HepG2 (cell line): ENCODE data around the gene OR5K3.

Experiments
- EZH2 ChIP-seq: conservative IDR thresholded peaks from 2 replicates; pipeline ENCODE4 v1.6.1; 2012; ENCODE audit warnings: mild to moderate bottlenecking, low read depth, low read length, moderate library complexity
- SOX5 ChIP-seq: IDR thresholded peaks from 2 replicates; pipeline ENCODE4 v1.6.1; 2016; ENCODE audit warnings: borderline replicate concordance
- TAF1 ChIP-seq: sonication (generic); formaldehyde crosslinking; IDR thresholded peaks from 2 replicates; pipeline ENCODE4 v1.4.0; 2020; ENCODE audit warnings: missing genetic modification reagents
- ZNF292 ChIP-seq: sonication (generic); formaldehyde crosslinking; IDR thresholded peaks from 2 replicates; pipeline ENCODE4 v1.8.1; 2022; ENCODE audit warnings: mild to moderate bottlenecking, low read depth, missing genetic modification reagents, borderline replicate concordance
- TF ChIP-seq, protein P1 (sequence below): sonication (generic); formaldehyde crosslinking; conservative IDR thresholded peaks from 2 replicates; pipeline ENCODE4 v1.4.0; 2020; ENCODE audit warnings: missing genetic modification reagents
- TF ChIP-seq, protein P2 (sequence below): sonication (generic); formaldehyde crosslinking; IDR thresholded peaks from 2 replicates; pipeline ENCODE4 v1.4.0; 2020; ENCODE audit warnings: missing genetic modification reagents
- TF ChIP-seq, protein P3 (sequence below): sonication (generic); formaldehyde crosslinking; IDR thresholded peaks from 2 replicates; pipeline ENCODE4 v1.4.0; 2020; ENCODE audit warnings: missing genetic modification reagents
- TF ChIP-seq, protein P4 (sequence below), 2 experiments: IDR thresholded peaks; 2 replicates each; pipeline ENCODE4 v1.6.1; 2011 to 2012; ENCODE audit warnings: low read length in 2 of 2, borderline replicate concordance in 1 of 2, low read depth in 1 of 2, mild to moderate bottlenecking in 1 of 2, moderate library complexity in 1 of 2

DNA sequence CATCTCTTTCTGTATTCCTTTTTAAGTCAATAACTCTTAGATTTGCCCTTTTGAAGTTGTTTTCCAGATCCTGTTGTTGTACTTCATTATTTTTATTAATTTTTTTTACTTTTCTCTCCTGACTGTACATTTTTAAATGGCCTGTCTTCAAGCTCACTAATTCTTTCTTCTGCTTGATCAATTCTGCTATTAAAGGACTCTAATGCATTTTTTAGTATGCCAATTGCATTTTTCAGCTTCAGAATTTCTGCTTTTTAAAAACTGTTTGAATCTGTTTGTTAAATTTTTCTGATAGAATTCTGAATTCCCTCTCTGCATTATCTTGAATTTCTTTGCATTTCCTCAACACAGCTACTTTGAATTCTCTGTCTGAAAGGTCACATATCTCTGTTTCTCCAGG is 31.2 kb upstream of the OR5K3 start:
- TF ChIP-seq, protein P1, sequence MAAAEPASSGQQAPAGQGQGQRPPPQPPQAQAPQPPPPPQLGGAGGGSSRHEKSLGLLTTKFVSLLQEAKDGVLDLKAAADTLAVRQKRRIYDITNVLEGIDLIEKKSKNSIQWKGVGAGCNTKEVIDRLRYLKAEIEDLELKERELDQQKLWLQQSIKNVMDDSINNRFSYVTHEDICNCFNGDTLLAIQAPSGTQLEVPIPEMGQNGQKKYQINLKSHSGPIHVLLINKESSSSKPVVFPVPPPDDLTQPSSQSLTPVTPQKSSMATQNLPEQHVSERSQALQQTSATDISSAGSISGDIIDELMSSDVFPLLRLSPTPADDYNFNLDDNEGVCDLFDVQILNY (CRISPR knock-in tag), result no peak
- TF ChIP-seq, protein P2, sequence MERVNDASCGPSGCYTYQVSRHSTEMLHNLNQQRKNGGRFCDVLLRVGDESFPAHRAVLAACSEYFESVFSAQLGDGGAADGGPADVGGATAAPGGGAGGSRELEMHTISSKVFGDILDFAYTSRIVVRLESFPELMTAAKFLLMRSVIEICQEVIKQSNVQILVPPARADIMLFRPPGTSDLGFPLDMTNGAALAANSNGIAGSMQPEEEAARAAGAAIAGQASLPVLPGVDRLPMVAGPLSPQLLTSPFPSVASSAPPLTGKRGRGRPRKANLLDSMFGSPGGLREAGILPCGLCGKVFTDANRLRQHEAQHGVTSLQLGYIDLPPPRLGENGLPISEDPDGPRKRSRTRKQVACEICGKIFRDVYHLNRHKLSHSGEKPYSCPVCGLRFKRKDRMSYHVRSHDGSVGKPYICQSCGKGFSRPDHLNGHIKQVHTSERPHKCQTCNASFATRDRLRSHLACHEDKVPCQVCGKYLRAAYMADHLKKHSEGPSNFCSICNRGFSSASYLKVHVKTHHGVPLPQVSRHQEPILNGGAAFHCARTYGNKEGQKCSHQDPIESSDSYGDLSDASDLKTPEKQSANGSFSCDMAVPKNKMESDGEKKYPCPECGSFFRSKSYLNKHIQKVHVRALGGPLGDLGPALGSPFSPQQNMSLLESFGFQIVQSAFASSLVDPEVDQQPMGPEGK (CRISPR knock-in tag), result no peak
- TF ChIP-seq, protein P3, sequence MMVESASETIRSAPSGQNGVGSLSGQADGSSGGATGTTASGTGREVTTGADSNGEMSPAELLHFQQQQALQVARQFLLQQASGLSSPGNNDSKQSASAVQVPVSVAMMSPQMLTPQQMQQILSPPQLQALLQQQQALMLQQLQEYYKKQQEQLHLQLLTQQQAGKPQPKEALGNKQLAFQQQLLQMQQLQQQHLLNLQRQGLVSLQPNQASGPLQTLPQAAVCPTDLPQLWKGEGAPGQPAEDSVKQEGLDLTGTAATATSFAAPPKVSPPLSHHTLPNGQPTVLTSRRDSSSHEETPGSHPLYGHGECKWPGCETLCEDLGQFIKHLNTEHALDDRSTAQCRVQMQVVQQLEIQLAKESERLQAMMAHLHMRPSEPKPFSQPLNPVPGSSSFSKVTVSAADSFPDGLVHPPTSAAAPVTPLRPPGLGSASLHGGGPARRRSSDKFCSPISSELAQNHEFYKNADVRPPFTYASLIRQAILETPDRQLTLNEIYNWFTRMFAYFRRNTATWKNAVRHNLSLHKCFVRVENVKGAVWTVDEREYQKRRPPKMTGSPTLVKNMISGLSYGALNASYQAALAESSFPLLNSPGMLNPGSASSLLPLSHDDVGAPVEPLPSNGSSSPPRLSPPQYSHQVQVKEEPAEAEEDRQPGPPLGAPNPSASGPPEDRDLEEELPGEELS (CRISPR knock-in tag), result no peak
- TF ChIP-seq SOX5 (CRISPR knock-in tag) (no peak), TAF1 (CRISPR knock-in tag) (no peak), EZH2 (no peak), ZNF292 (CRISPR knock-in tag) (no peak)
- TF ChIP-seq, protein P4, sequence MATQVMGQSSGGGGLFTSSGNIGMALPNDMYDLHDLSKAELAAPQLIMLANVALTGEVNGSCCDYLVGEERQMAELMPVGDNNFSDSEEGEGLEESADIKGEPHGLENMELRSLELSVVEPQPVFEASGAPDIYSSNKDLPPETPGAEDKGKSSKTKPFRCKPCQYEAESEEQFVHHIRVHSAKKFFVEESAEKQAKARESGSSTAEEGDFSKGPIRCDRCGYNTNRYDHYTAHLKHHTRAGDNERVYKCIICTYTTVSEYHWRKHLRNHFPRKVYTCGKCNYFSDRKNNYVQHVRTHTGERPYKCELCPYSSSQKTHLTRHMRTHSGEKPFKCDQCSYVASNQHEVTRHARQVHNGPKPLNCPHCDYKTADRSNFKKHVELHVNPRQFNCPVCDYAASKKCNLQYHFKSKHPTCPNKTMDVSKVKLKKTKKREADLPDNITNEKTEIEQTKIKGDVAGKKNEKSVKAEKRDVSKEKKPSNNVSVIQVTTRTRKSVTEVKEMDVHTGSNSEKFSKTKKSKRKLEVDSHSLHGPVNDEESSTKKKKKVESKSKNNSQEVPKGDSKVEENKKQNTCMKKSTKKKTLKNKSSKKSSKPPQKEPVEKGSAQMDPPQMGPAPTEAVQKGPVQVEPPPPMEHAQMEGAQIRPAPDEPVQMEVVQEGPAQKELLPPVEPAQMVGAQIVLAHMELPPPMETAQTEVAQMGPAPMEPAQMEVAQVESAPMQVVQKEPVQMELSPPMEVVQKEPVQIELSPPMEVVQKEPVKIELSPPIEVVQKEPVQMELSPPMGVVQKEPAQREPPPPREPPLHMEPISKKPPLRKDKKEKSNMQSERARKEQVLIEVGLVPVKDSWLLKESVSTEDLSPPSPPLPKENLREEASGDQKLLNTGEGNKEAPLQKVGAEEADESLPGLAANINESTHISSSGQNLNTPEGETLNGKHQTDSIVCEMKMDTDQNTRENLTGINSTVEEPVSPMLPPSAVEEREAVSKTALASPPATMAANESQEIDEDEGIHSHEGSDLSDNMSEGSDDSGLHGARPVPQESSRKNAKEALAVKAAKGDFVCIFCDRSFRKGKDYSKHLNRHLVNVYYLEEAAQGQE (IDR thresholded peaks at IDR 0.05; ENCODE audit: borderline replicate concordance in 1 of 2, low read depth in 1 of 2, low read length in 2 of 2), result no peak
